SK-N-SH (cell line): Measurements from ENCODE around the gene HSD17B1. TPM values are rescaled to one million over a fixed set of nuclear protein-coding genes. Genes with fewer than 3 reads are reported as not detected.
A peak's percentile ranks its signal among the peaks of the same experiment; 100 is the strongest.
"Not testable (repeated sequence)": the region's sequence is repeated elsewhere in the genome, so short reads cannot be mapped to it uniquely, and the experiment has no call there.

Source experiments
- CTCF ChIA-PET: fragments of 300-600, 350-600 bp; formaldehyde crosslinking; extraction: SDS; loops from one replicate; lab custom pipeline; 2021; lab: Yijun Ruan, JAX
- POLR2A ChIA-PET: fragments of 350-600 bp; sonication (Branson Sonifier 250); formaldehyde crosslinking; extraction: SDS; loops from one replicate; lab custom pipeline; 2020; ENCODE audit warnings: antibody characterized with exemption, inconsistent platforms; lab: Yijun Ruan, JAX
- DNase-seq: peaks from one replicate; pipeline ENCODE4 v3.0.0; 2012
- H2AFZ ChIP-seq: fragments of 200-600 bp; sonication (generic); 2 replicates; pipeline ENCODE4 v1.8.1; 2016; ENCODE audit warnings: antibody characterized with exemption, mild to moderate bottlenecking, low read depth
- H3F3A ChIP-seq: fragments of 200-600 bp; sonication (generic); replicated peaks from 2 replicates; pipeline ENCODE3; 2016; ENCODE audit warnings: antibody characterized with exemption, mild to moderate bottlenecking; ENCODE audit not compliant: insufficient read depth
- H3K27ac ChIP-seq, 2 experiments: fragments of 200-500 bp in 1 of 2; fragments of 200-600 bp in 1 of 2; sonication (Bioruptor generic) in 1 of 2; sonication (generic), shearing (Covaris generic) in 1 of 2; 2 replicates each; pipeline versions ENCODE4 v1.5.1 to v1.6.1; 2014 to 2016; ENCODE audit warnings: low read depth in 2 of 2, inconsistent platforms in 1 of 2, low read length in 1 of 2, mild to moderate bottlenecking in 1 of 2, mixed read lengths in 1 of 2
- H3K27me3 ChIP-seq: fragments of 200-600 bp; sonication (generic), shearing (Covaris generic); 2 replicates; pipeline ENCODE4 v1.6.1; 2016; ENCODE audit warnings: mixed run types; ENCODE audit not compliant: insufficient read depth
- H3K36me3 ChIP-seq, 2 experiments: fragments of 200-500 bp in 1 of 2; fragments of 200-600 bp in 1 of 2; sonication (Bioruptor generic) in 1 of 2; sonication (generic) in 1 of 2; replicated peaks in 1 of 2; 2 replicates each; pipeline versions ENCODE3 to v1.5.1; 2014 to 2016; ENCODE audit warnings: low read length in 1 of 2, mild to moderate bottlenecking in 1 of 2; ENCODE audit not compliant: insufficient read depth in 2 of 2, control insufficient read depth in 1 of 2
- H3K4me1 ChIP-seq, 2 experiments: fragments of 200-500 bp in 1 of 2; fragments of 200-600 bp in 1 of 2; sonication (Bioruptor generic) in 1 of 2; sonication (generic), shearing (Covaris generic) in 1 of 2; 2 replicates each; pipeline versions ENCODE4 v1.5.1 to v1.6.1; 2014 to 2016; ENCODE audit warnings: low read depth in 1 of 2, low read length in 1 of 2, mixed run types in 1 of 2; ENCODE audit not compliant: insufficient read depth in 2 of 2, control insufficient read depth in 1 of 2
- H3K4me2 ChIP-seq: fragments of 200-600 bp; sonication (generic), shearing (Covaris generic); 2 replicates; pipeline ENCODE4 v1.6.1; 2017; ENCODE audit warnings: mixed run types
- H3K4me3 ChIP-seq, 2 experiments: fragments of 200-500 bp in 1 of 2; fragments of 200-600 bp in 1 of 2; sonication (Bioruptor generic) in 1 of 2; sonication (generic), shearing (Covaris generic) in 1 of 2; 2 replicates each; pipeline versions ENCODE4 v1.5.1 to v1.8.1; 2014 to 2016; ENCODE audit warnings: low read depth in 2 of 2, inconsistent platforms in 1 of 2, low read length in 1 of 2, mild to moderate bottlenecking in 1 of 2, mixed read lengths in 1 of 2, moderate library complexity in 1 of 2
- H3K79me2 ChIP-seq: fragments of 200-600 bp; sonication (generic); 2 replicates; pipeline ENCODE4 v1.8.1; 2017; ENCODE audit warnings: mild to moderate bottlenecking; ENCODE audit not compliant: insufficient read depth
- H3K9ac ChIP-seq: fragments of 200-600 bp; sonication (generic); 2 replicates; pipeline ENCODE4 v1.6.1; 2017; ENCODE audit warnings: mixed run types
- H3K9me2 ChIP-seq: fragments of 200-600 bp; sonication (generic); 2 replicates; pipeline ENCODE4 v1.6.1; 2017; ENCODE audit warnings: mixed run types
- H3K9me3 ChIP-seq: fragments of 200-600 bp; sonication (generic); 2 replicates; pipeline ENCODE4 v1.6.1; 2017; ENCODE audit warnings: mixed run types, mild to moderate bottlenecking, moderate library complexity
- H4K20me1 ChIP-seq: fragments of 200-600 bp; sonication (generic); 2 replicates; pipeline ENCODE4 v1.6.1; 2017; ENCODE audit warnings: mild to moderate bottlenecking, mixed run types; ENCODE audit not compliant: insufficient read depth
- CHD2 ChIP-seq: fragments of 150-350 bp; IDR thresholded peaks from 2 replicates; pipeline ENCODE4 v1.6.1; 2018; ENCODE audit warnings: low read length; ENCODE audit not compliant: partially characterized antibody
- ELF1 ChIP-seq: IDR thresholded peaks from 2 replicates; pipeline ENCODE4 v1.4.0; 2012
- EZH2phosphoT487 ChIP-seq: fragments of 200-600 bp; sonication (generic); IDR thresholded peaks from 2 replicates; pipeline ENCODE4 v1.6.1; 2017; ENCODE audit warnings: low read depth, mixed run types, mild to moderate bottlenecking, antibody characterized with exemption, moderate library complexity, borderline replicate concordance
- FOXJ3 ChIP-seq: sonication (generic); formaldehyde crosslinking; IDR thresholded peaks from 2 replicates; pipeline ENCODE4 v1.5.1; 2020; ENCODE audit warnings: mild to moderate bottlenecking, missing genetic modification reagents
- GABPA ChIP-seq: IDR thresholded peaks from 2 replicates; pipeline ENCODE4 v1.4.0; 2012; ENCODE audit warnings: low read depth, mild to moderate bottlenecking
- MEF2A ChIP-seq: IDR thresholded peaks from 2 replicates; pipeline ENCODE4 v1.4.0; 2012; ENCODE audit warnings: low read depth, borderline replicate concordance
- RXRA ChIP-seq: IDR thresholded peaks from 2 replicates; pipeline ENCODE4 v1.4.0; 2012; ENCODE audit warnings: low read depth, mild to moderate bottlenecking, borderline replicate concordance
- TAF1 ChIP-seq: IDR thresholded peaks from 2 replicates; pipeline ENCODE4 v1.6.1; 2012; ENCODE audit warnings: low read depth, mild to moderate bottlenecking, low read length, moderate library complexity, borderline replicate concordance
- TEAD4 ChIP-seq: IDR thresholded peaks from 2 replicates; pipeline ENCODE4 v1.4.0; 2012; ENCODE audit warnings: mild to moderate bottlenecking, borderline replicate concordance; ENCODE audit not compliant: insufficient read depth
- USF2 ChIP-seq: fragments of 150-350 bp; IDR thresholded peaks from 2 replicates; pipeline ENCODE4 v1.6.1; 2017; ENCODE audit warnings: antibody characterized with exemption, low read length, low read depth, borderline replicate concordance
- WGBS: methylation state at CpG from one replicate; pipeline ENCODE4 v1.1.6; 2017; ENCODE audit warnings: low lambda C conversion rate; 5-methylcytosine and 5-hydroxymethylcytosine counted together
- polyA plus RNA-seq, 3 experiments: library from polyadenylated mRNA; depleted of rRNA; stranded (reverse); fragments of >200 nt; gene quantifications; 2 replicates each; pipeline ENCODE4 v1.2.3, GENCODE V29; 2012
- TF ChIP-seq, protein P1 (sequence below): IDR thresholded peaks from 2 replicates; pipeline ENCODE4; 2012
- TF ChIP-seq, protein P2 (sequence below): fragments of 150-350 bp; IDR thresholded peaks from 2 replicates; pipeline ENCODE4 v1.6.1; 2016; ENCODE audit warnings: mild to moderate bottlenecking, low read depth, low read length
- TF ChIP-seq, protein P3 (sequence below): IDR thresholded peaks from 2 replicates; pipeline ENCODE4 v1.4.0; 2012; ENCODE audit warnings: low read depth, borderline replicate concordance

HSD17B1 gene
- polyA plus RNA-seq, 1 of the 3 experiments (the other 2 are of a cell fraction) = 1.3 TPM

GRCh38 chr17:42555122-42555622, 2.4 kb downstream of the HSD17B1 start (continued):
- TF ChIP-seq, protein P1, sequence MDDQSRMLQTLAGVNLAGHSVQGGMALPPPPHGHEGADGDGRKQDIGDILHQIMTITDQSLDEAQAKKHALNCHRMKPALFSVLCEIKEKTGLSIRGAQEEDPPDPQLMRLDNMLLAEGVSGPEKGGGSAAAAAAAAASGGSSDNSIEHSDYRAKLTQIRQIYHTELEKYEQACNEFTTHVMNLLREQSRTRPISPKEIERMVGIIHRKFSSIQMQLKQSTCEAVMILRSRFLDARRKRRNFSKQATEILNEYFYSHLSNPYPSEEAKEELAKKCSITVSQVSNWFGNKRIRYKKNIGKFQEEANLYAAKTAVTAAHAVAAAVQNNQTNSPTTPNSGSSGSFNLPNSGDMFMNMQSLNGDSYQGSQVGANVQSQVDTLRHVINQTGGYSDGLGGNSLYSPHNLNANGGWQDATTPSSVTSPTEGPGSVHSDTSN = no peak

DNA sequence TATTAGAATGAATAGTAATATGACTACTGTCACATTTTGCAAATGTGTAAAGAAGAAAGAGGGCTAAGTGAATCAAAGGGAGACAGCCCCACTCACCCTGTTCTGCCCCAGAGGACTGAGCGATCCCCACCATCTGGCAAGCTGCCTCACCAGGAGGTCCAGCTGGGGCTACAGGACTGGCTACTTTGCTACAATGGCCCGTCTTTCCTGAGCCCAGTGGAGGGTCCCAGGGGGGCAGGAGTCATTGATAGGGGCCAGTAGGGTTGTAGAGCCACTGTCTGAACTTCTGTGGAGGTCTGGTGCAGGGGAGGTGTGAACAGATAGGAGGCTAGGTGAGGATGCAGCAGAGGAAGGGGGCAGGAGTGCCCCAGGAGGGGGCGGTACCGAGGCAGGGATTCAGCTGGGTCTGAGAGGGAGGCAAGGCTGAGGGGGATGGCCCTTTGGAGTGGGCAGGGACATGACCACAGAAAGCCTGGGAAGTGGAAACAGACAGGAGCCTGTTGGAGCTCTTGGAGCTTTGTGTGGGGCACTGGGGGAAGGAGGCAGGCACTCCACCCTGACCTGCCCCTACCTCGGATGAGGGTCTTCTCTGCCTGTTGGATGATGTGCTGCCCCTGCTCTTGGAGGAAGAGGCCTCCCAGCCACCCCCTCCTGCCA, 3.4 kb downstream of the HSD17B1 start:
- CTCF ChIA-PET = interaction anchor here (1.1 kb wide), 1 partner anchor 30 kb away, joined by 3 read pairs; no protein-coding TSS in a partner anchor
- H3F3A ChIP-seq = peaks cover 21% of the 10 kb centered on the region
- H3K4me2 ChIP-seq = peak overlapping the region; percentile 97; the same call in 1 of the 2 replicates
- H3K4me3 ChIP-seq, H3K9me3 ChIP-seq, H4K20me1 ChIP-seq, POLR2A ChIA-PET, H3K27ac ChIP-seq, H3K27me3 ChIP-seq, H3K36me3 ChIP-seq, H2AFZ ChIP-seq, H3K9me2 ChIP-seq, DNase-seq: not testable (repeated sequence)
- H3K79me2 ChIP-seq = peaks cover 49% of the 10 kb centered on the region
- WGBS = 68% methylated on average over 4 of the region's 5 CpGs
- peak overlapping the region; percentile 87; the same call in 1 of the 2 replicates for H3K9ac ChIP-seq
- peaks cover 2 to 20% of the 10 kb centered on the region in 2 experiments; a peak in 1 of 4 replicates for H3K4me1 ChIP-seq

DNA sequence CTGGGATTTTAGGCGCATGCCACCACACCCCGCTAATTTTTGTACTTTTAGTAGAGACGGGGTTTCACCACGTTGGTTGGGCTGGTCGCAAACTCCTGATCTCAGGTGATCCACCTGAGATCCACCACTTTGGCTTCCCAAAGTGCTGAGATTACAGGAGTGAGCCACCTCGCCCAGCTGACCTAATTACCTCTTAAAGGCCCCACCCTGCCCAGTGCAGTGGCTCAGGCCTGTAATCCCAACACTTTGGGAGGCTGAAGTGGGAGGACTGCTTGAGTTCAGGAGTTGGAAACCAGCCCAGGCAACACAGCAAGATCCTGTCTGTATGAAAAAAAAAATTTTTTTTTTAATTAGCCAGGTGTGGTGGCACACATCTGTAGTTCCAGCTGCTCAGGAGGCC, 6.4 kb downstream of the HSD17B1 start:
- WGBS = 94% methylated on average over 6 of the region's 6 CpGs
- POLR2A ChIA-PET = no interaction called here
- CTCF ChIA-PET = interaction anchor here (0.8 to 1.8 kb wide), 2 partner anchors 18 to 120 kb away, joined by 3 to 5 read pairs; partner anchors contain the start of gene PSMC3IP

More for the DNA sequence above, 6.4 kb downstream of the HSD17B1 start:
- Histone ChIP-seq H4K20me1 (no peaks in the 10 kb centered on the region), H3K9me3 (no peaks in the 10 kb centered on the region), H3K9me2 (no peaks in the 10 kb centered on the region), H3K4me1 (peaks cover 0 to 26% of the 10 kb centered on the region in 2 experiments; a peak in 2 of 4 replicates), H3K79me2 (peaks cover 55% of the 10 kb centered on the region), H2AFZ (no peak overlapping the region), H3K4me3 (no peak overlapping the region), H3F3A (peaks cover 20% of the 10 kb centered on the region)
- TF ChIP-seq ELF1 (no peak), USF2 (no peak), TEAD4 (no peak), GABPA (no peak), MEF2A (no peak), TAF1 (no peak), RXRA (no peak), EZH2phosphoT487 (no peak), FOXJ3 (CRISPR knock-in tag) (no peak), CHD2 (no peak)
- TF ChIP-seq, protein P2, sequence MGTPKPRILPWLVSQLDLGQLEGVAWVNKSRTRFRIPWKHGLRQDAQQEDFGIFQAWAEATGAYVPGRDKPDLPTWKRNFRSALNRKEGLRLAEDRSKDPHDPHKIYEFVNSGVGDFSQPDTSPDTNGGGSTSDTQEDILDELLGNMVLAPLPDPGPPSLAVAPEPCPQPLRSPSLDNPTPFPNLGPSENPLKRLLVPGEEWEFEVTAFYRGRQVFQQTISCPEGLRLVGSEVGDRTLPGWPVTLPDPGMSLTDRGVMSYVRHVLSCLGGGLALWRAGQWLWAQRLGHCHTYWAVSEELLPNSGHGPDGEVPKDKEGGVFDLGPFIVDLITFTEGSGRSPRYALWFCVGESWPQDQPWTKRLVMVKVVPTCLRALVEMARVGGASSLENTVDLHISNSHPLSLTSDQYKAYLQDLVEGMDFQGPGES = no peak
- TF ChIP-seq, protein P3, sequence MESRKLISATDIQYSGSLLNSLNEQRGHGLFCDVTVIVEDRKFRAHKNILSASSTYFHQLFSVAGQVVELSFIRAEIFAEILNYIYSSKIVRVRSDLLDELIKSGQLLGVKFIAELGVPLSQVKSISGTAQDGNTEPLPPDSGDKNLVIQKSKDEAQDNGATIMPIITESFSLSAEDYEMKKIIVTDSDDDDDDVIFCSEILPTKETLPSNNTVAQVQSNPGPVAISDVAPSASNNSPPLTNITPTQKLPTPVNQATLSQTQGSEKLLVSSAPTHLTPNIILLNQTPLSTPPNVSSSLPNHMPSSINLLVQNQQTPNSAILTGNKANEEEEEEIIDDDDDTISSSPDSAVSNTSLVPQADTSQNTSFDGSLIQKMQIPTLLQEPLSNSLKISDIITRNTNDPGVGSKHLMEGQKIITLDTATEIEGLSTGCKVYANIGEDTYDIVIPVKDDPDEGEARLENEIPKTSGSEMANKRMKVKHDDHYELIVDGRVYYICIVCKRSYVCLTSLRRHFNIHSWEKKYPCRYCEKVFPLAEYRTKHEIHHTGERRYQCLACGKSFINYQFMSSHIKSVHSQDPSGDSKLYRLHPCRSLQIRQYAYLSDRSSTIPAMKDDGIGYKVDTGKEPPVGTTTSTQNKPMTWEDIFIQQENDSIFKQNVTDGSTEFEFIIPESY = no peak
- TF ChIP-seq, protein P1 = no peak
- TF ChIP-seq, all 33 proteins: peak for 0
- H3K27me3 ChIP-seq = no peaks in the 10 kb centered on the region
- H3K36me3 ChIP-seq = peaks cover 0 to 7% of the 10 kb centered on the region in 2 experiments
- H3K27ac ChIP-seq = no peak overlapping the region
- DNase-seq = no peak
- H3K4me2 ChIP-seq = no peak overlapping the region
- no peak overlapping the region for H3K9ac ChIP-seq
